ENCODE measurements around the gene MAFB. TPM values are rescaled to one million over a fixed set of nuclear protein-coding genes. Genes with fewer than 3 reads are reported as not detected.

The MAFB gene
- total RNA-seq, 1 experiment from 2014 or later = 0.17 TPM

GRCh38 chr20:40714916-40715315 is 25.9 kb upstream of the MAFB start:
- Mint-ChIP-seq H3K9me3 (ENCODE audit: low read depth, unreplicated experiment) (no peaks in the 10 kb centered on the region), H3K4me3 (ENCODE audit: low read depth, unreplicated experiment) (no peak overlapping the region), H3K27me3 (ENCODE audit: unreplicated experiment) (peaks cover 100% of the 10 kb centered on the region), H3K4me1 (ENCODE audit: low read depth, unreplicated experiment) (no peaks in the 10 kb centered on the region), H3K27ac (ENCODE audit: unreplicated experiment) (no peak overlapping the region), H3K36me3 (ENCODE audit: insufficient read depth, unreplicated experiment) (no peaks in the 10 kb centered on the region)
- TF ChIP-seq CTCF (IDR thresholded peaks at IDR 0.05; ENCODE audit: unreplicated experiment) = no peak
- CTCF ChIA-PET = no interaction called here
- no TSS peak for BruUV-seq (replicated peaks)
- intact Hi-C loops (cut with micrococcal nuclease; ENCODE audit: unreplicated experiment) = no loop called here
- DNase-seq = no peak

- no peaks in the 10 kb centered on the region for H3K9me3 Mint-ChIP-seq (ENCODE audit: low read depth, unreplicated experiment)
- H3K27me3 Mint-ChIP-seq (ENCODE audit: unreplicated experiment) = peaks cover 100% of the 10 kb centered on the region
- H3K27ac Mint-ChIP-seq (ENCODE audit: unreplicated experiment) = no peak overlapping the region
- CTCF ChIA-PET = no interaction called here
- no peaks in the 10 kb centered on the region for H3K36me3 Mint-ChIP-seq (ENCODE audit: insufficient read depth, unreplicated experiment)
- intact Hi-C loops (cut with micrococcal nuclease; ENCODE audit: unreplicated experiment) = no loop called here
- H3K4me1 Mint-ChIP-seq (ENCODE audit: low read depth, unreplicated experiment) = no peaks in the 10 kb centered on the region
- BruUV-seq (replicated peaks) = no TSS peak
- no peak for TF ChIP-seq CTCF (IDR thresholded peaks at IDR 0.05; ENCODE audit: unreplicated experiment)
- no peak overlapping the region for H3K4me3 Mint-ChIP-seq (ENCODE audit: low read depth, unreplicated experiment)
- no peak for DNase-seq
Observed at GRCh38 chr20:40714109-40714508, 25.1 kb upstream of the MAFB start.

GRCh38 chr20:40713508-40713907 is 24.5 kb upstream of the MAFB start:
- Mint-ChIP-seq H3K36me3 (ENCODE audit: insufficient read depth, unreplicated experiment) (no peaks in the 10 kb centered on the region), H3K4me3 (ENCODE audit: low read depth, unreplicated experiment) (no peak overlapping the region)
- CTCF ChIA-PET = no interaction called here

GRCh38 chr20:40711079-40711478 is 22.0 kb upstream of the MAFB start:
- Mint-ChIP-seq H3K27ac (ENCODE audit: unreplicated experiment) (no peak overlapping the region), H3K27me3 (ENCODE audit: unreplicated experiment) (peaks cover 96% of the 10 kb centered on the region), H3K36me3 (ENCODE audit: insufficient read depth, unreplicated experiment) (no peaks in the 10 kb centered on the region), H3K4me1 (ENCODE audit: low read depth, unreplicated experiment) (no peaks in the 10 kb centered on the region), H3K4me3 (ENCODE audit: low read depth, unreplicated experiment) (no peak overlapping the region), H3K9me3 (ENCODE audit: low read depth, unreplicated experiment) (no peaks in the 10 kb centered on the region)
- DNase-seq = no peak
- CTCF ChIA-PET = no interaction called here
- no peak for TF ChIP-seq CTCF (IDR thresholded peaks at IDR 0.05; ENCODE audit: unreplicated experiment)
- BruUV-seq (replicated peaks) = no TSS peak
- intact Hi-C loops (cut with micrococcal nuclease; ENCODE audit: unreplicated experiment) = no loop called here

More at GRCh38 chr20:40713508-40713907, 24.5 kb upstream of the MAFB start:
- DNase-seq = no peak
- TF ChIP-seq CTCF (IDR thresholded peaks at IDR 0.05; ENCODE audit: unreplicated experiment) = no peak
- no peak overlapping the region for H3K27ac Mint-ChIP-seq (ENCODE audit: unreplicated experiment)
- no TSS peak for BruUV-seq (replicated peaks)
- intact Hi-C loops (cut with micrococcal nuclease; ENCODE audit: unreplicated experiment) = no loop called here
- H3K4me1 Mint-ChIP-seq (ENCODE audit: low read depth, unreplicated experiment) = no peaks in the 10 kb centered on the region
- peaks cover 100% of the 10 kb centered on the region for H3K27me3 Mint-ChIP-seq (ENCODE audit: unreplicated experiment)
- no peaks in the 10 kb centered on the region for H3K9me3 Mint-ChIP-seq (ENCODE audit: low read depth, unreplicated experiment)
